Neural progenitor cell (in vitro differentiated cells): Measurements from ENCODE around the gene EFNA3. TPM values are rescaled to one million over a fixed set of nuclear protein-coding genes. Genes with fewer than 3 reads are reported as not detected.

Source experiments
- DNase-seq: peaks from one replicate; pipeline ENCODE4 v3.0.0-alpha.2; 2016; ENCODE audit warnings: low spot score
- H2AFZ ChIP-seq: fragments of 200-600 bp; sonication (generic); replicated peaks from 2 replicates; pipeline ENCODE4 v1.6.1; 2016; ENCODE audit warnings: antibody characterized with exemption
- H3F3A ChIP-seq: fragments of 200-600 bp; sonication (generic); 2 replicates; pipeline ENCODE4 v1.6.1; 2016; ENCODE audit warnings: antibody characterized with exemption, low read depth
- H3K27ac ChIP-seq: fragments of 200-600 bp; sonication (generic); 2 replicates; pipeline ENCODE4 v1.5.1; 2016; ENCODE audit warnings: mild to moderate bottlenecking
- H3K27me3 ChIP-seq: fragments of 200-600 bp; sonication (generic); 2 replicates; pipeline ENCODE4 v1.6.1; 2016; ENCODE audit warnings: mild to moderate bottlenecking, moderate library complexity
- H3K36me3 ChIP-seq: fragments of 200-600 bp; sonication (generic); 2 replicates; pipeline ENCODE4 v1.5.1; 2016
- H3K4me1 ChIP-seq: fragments of 200-600 bp; sonication (generic); 2 replicates; pipeline ENCODE4 v1.6.1; 2016; ENCODE audit warnings: mixed run types
- H3K4me2 ChIP-seq: fragments of 200-600 bp; sonication (generic); 2 replicates; pipeline ENCODE4 v1.6.1; 2016
- H3K4me3 ChIP-seq: fragments of 200-600 bp; sonication (generic); 2 replicates; pipeline ENCODE4 v1.5.1; 2016
- H3K79me2 ChIP-seq: fragments of 200-600 bp; sonication (generic); 2 replicates; pipeline ENCODE4 v1.6.1; 2016; ENCODE audit warnings: low read depth
- H3K9ac ChIP-seq: fragments of 200-600 bp; sonication (generic); 2 replicates; pipeline ENCODE4 v1.6.1; 2016
- H3K9me3 ChIP-seq: fragments of 200-600 bp; sonication (generic); 2 replicates; pipeline ENCODE4 v1.5.1; 2016; ENCODE audit warnings: low read depth
- H4K20me1 ChIP-seq: fragments of 200-600 bp; sonication (generic); 2 replicates; pipeline ENCODE4 v1.6.1; 2016; ENCODE audit warnings: low read depth
- H3K27ac Mint-ChIP-seq: 3 replicates; pipeline ENCODE4 v1.8.0; 2021; ENCODE audit warnings: mixed read lengths
- H3K27me3 Mint-ChIP-seq: 2 replicates; pipeline ENCODE4 v1.8.0; 2022; ENCODE audit warnings: low read depth, mild to moderate bottlenecking, inconsistent platforms, moderate library complexity, mixed read lengths; ENCODE audit not compliant: insufficient read depth
- H3K36me3 Mint-ChIP-seq: 3 replicates; pipeline ENCODE4 v1.8.0; 2021; ENCODE audit warnings: mixed read lengths
- H3K4me1 Mint-ChIP-seq: 3 replicates; pipeline ENCODE4 v1.8.0; 2021; ENCODE audit warnings: mixed read lengths
- H3K4me3 Mint-ChIP-seq: 3 replicates; pipeline ENCODE4 v1.8.0; 2021; ENCODE audit warnings: mild to moderate bottlenecking, moderate library complexity, mixed read lengths
- H3K9me3 Mint-ChIP-seq: 3 replicates; pipeline ENCODE4 v1.8.0; 2020; ENCODE audit warnings: mixed read lengths
- EZH2 ChIP-seq: fragments of 200-600 bp; sonication (generic); IDR thresholded peaks from 2 replicates; pipeline ENCODE4 v1.6.1; 2017; ENCODE audit warnings: antibody characterized with exemption, mild to moderate bottlenecking, moderate library complexity
- EZH2phosphoT487 ChIP-seq: fragments of 200-600 bp; sonication (generic); IDR thresholded peaks from 2 replicates; pipeline ENCODE4 v1.6.1; 2017; ENCODE audit warnings: antibody characterized with exemption
- total RNA-seq: library from RNA; depleted of rRNA; stranded (reverse); fragments of >200 nt; gene quantifications from 2 replicates; pipeline ENCODE4 v1.2.3, GENCODE V29; 2015; ENCODE audit warnings: low replicate concordance
- TF ChIP-seq, protein P1 (sequence below): fragments of 200-600 bp; sonication (generic); IDR thresholded peaks from 2 replicates; pipeline ENCODE4 v1.5.1; 2017; ENCODE audit warnings: antibody characterized with exemption, mild to moderate bottlenecking

Gene EFNA3
- total RNA-seq, 1 donor from 2014 or later: 4.0 TPM

DNA sequence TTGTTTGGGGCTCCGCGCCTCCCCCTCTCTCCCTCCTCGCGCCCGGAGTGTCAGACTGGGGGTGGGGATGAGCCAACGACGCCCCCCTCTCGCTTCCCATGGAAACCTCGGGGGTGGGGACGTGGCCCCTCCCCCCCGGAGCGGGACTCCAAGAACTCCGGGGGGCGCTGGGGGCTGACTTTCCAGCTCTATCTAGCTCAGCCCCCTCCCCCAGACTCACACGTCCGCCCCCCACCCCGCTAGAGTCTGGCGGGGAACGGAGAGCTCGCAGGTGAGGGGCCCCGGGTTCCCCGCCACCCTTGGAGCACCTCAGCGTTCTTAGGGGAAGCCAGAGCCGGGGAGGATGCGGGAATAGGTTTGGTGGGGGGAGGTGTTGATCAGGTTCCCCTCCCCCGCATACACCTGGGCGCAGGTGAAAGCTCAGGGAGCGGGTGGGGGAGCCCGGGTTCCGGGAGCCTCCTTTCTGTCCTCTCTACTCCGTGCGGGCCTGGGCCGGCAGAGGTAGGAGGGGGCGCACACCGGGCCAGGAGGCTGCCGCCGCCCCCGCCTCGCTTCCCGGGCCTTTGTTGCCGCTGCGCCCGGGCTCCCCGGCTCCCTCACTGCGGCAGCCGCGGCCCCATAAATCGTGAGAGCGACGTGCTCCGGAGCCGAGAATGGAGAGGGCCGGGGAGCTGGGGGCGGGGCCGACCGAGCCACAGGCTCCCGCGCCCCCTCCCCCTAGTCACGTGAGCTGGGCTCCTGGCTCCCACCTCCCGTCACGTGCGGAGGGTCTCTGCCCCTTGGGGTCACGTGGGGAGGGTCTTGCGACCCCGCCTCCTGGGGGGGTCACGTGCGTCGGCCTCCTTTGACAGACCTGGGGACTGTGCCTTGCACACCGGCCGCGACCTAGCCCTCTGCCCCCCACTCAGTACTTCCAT is 1.9 kb downstream of the EFNA3 start:
- no peaks in the 10 kb centered on the region for H3K36me3 Mint-ChIP-seq
- H3K27me3 ChIP-seq: peaks cover 71% of the 10 kb centered on the region
- peak overlapping the region; percentile 80 for H3K4me3 ChIP-seq
- H4K20me1 ChIP-seq: peaks cover 22% of the 10 kb centered on the region
- H3K4me2 ChIP-seq: peak overlapping the region; percentile 98
- peak overlapping the region; percentile 82 for H3K4me3 Mint-ChIP-seq
- H3F3A ChIP-seq: peaks cover 70% of the 10 kb centered on the region
- peaks cover 59% of the 10 kb centered on the region for H3K4me1 Mint-ChIP-seq
- H3K9me3 Mint-ChIP-seq: no peaks in the 10 kb centered on the region
- H3K9me3 ChIP-seq: no peaks in the 10 kb centered on the region
- no peaks in the 10 kb centered on the region for H3K79me2 ChIP-seq
- no peak overlapping the region for H3K27ac Mint-ChIP-seq
- no peak overlapping the region for H3K27ac ChIP-seq
- no peaks in the 10 kb centered on the region for H3K36me3 ChIP-seq
- peaks cover 34% of the 10 kb centered on the region for H3K4me1 ChIP-seq
- no peak overlapping the region for H3K9ac ChIP-seq
- H2AFZ ChIP-seq: peak overlapping the region; percentile 68
- peaks cover 50% of the 10 kb centered on the region for H3K27me3 Mint-ChIP-seq
- DNase-seq: peak; percentile 95
- no peak for TF ChIP-seq EZH2phosphoT487
- no peak for TF ChIP-seq EZH2
- TF ChIP-seq, protein P1, sequence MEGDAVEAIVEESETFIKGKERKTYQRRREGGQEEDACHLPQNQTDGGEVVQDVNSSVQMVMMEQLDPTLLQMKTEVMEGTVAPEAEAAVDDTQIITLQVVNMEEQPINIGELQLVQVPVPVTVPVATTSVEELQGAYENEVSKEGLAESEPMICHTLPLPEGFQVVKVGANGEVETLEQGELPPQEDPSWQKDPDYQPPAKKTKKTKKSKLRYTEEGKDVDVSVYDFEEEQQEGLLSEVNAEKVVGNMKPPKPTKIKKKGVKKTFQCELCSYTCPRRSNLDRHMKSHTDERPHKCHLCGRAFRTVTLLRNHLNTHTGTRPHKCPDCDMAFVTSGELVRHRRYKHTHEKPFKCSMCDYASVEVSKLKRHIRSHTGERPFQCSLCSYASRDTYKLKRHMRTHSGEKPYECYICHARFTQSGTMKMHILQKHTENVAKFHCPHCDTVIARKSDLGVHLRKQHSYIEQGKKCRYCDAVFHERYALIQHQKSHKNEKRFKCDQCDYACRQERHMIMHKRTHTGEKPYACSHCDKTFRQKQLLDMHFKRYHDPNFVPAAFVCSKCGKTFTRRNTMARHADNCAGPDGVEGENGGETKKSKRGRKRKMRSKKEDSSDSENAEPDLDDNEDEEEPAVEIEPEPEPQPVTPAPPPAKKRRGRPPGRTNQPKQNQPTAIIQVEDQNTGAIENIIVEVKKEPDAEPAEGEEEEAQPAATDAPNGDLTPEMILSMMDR: no peak

DNA sequence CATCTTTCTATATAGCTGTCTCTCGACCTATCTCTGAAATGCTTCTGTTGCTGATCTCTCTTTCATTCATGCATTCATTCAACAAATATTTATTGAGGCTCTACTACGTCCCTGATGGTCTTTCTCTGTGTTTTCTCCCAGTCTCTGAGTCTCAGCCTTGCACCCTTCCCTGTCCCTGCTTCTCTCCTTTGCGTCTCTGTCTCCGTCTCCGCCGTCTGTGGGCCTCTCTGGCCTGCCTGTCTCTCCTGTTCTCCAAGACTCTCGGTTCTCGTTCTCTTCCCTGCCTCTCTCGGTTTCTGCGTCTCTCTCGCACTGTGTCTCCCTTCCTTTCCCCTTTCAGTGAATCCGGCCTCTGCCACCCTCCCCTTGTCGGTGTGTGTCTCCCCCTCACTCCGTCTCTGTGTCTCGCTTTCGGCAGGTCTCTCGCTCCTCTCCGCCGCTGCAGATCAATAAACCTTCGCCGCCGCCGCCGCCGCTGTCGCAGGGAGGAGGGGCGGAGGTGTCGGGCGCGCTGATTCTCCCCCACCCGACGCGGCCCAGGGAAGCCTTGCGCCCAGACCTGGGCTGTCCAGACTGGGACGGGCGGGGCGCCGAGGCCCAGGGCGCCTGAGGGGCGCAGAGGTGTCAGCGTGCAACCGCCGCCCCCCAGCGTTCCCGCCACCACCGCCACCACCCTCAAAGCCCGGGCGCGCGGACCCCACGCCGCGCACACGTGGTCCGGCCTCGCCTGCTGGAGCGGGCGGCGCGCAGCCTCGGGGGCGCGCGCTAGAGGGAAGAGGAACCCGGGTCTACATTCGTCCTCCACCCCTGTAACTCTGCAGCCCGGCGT is 3.0 kb downstream of the EFNA3 start:
- peaks cover 50% of the 10 kb centered on the region for H3K4me1 Mint-ChIP-seq
- no peaks in the 10 kb centered on the region for H3K36me3 ChIP-seq
- peak overlapping the region; percentile 98 for H3K4me2 ChIP-seq
- peaks cover 29% of the 10 kb centered on the region for H4K20me1 ChIP-seq
- peak overlapping the region; percentile 80 for H3K4me3 ChIP-seq
- no peaks in the 10 kb centered on the region for H3K79me2 ChIP-seq
- H3K27ac Mint-ChIP-seq: no peak overlapping the region
- H3K27ac ChIP-seq: no peak overlapping the region
- H3K36me3 Mint-ChIP-seq: no peaks in the 10 kb centered on the region
- H3F3A ChIP-seq: peaks cover 59% of the 10 kb centered on the region
- H3K9me3 ChIP-seq: no peaks in the 10 kb centered on the region
- no peak overlapping the region for H3K9ac ChIP-seq
- H3K27me3 ChIP-seq: peaks cover 75% of the 10 kb centered on the region
- H3K4me3 Mint-ChIP-seq: peak overlapping the region; percentile 82
- H3K4me1 ChIP-seq: peaks cover 28% of the 10 kb centered on the region
- H3K27me3 Mint-ChIP-seq: peaks cover 46% of the 10 kb centered on the region
- no peaks in the 10 kb centered on the region for H3K9me3 Mint-ChIP-seq
- H2AFZ ChIP-seq: no peak overlapping the region
- TF ChIP-seq EZH2phosphoT487 (no peak), EZH2 (peak; percentile 96)
- TF ChIP-seq, protein P1: no peak
- DNase-seq: peak; percentile 57

DNA sequence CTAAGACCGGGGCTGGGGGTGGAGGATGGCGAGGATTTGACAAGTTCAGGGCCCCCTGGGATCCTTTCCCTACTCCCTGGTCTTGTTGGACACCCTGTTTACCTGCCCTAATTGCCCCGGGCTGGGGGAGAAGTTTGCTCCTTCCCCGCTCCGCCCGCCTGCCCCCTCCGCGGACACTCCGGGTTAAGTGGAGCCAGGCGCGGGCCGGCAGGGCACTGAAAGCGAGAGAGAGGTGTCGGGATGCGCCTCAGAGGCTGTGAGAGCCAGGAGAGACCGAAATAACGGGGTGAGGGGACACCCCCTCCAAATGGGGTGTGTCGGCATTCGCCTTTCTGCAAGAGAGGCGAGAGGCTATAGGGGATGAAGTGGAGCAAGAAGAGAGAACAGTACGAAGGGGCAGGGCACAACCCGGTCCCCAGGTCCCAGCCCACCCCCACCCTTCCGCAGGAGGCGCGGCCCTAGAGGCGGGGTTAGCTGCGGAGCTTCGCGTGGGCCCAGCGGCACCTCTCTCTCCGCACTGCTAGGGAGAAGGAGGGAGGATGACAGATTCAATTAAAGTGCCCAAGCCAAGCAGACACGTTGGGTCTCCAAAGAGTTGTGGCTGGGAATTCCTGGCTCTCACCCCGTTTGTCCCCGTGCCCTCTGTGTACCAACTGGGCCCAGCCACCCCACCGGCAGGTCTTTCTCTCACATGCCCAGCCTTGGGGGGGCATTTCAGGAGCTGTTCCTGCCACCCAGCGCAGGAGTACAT is 3.8 kb downstream of the EFNA3 start:
- Histone ChIP-seq H3K27me3 (peaks cover 75% of the 10 kb centered on the region), H3F3A (peaks cover 56% of the 10 kb centered on the region), H3K36me3 (no peaks in the 10 kb centered on the region), H3K9me3 (no peaks in the 10 kb centered on the region), H3K79me2 (no peaks in the 10 kb centered on the region), H3K4me1 (peaks cover 24% of the 10 kb centered on the region), H3K27ac (no peak overlapping the region), H2AFZ (no peak overlapping the region), H3K4me3 (peak overlapping the region; percentile 80), H3K4me2 (peak overlapping the region; percentile 98), H4K20me1 (peaks cover 32% of the 10 kb centered on the region), H3K9ac (no peak overlapping the region)
- Mint-ChIP-seq H3K4me1 (peaks cover 44% of the 10 kb centered on the region), H3K27me3 (peaks cover 51% of the 10 kb centered on the region), H3K36me3 (no peaks in the 10 kb centered on the region), H3K27ac (peak overlapping the region; percentile 82), H3K4me3 (peak overlapping the region; percentile 80), H3K9me3 (no peaks in the 10 kb centered on the region)
- DNase-seq: peak; percentile 51
- TF ChIP-seq EZH2phosphoT487 (peak; percentile 97), EZH2 (peak; percentile 98)
- TF ChIP-seq, protein P1: no peak
